Measurements from ENCODE around the gene MCF2L.

GRCh38 chr13:113116206-113116800, 147.3 kb downstream of the MCF2L start:
- TF ChIP-seq CTCF (IDR thresholded peaks at IDR 0.05), result no peak
- TF ChIP-seq POLR2A (IDR thresholded peaks at IDR 0.05), result no peak
